ENCODE measurements around the gene RBM4B. TPM values are rescaled to one million over a fixed set of nuclear protein-coding genes. Genes with fewer than 3 reads are reported as not detected.

The RBM4B gene
- total RNA-seq, 2 donors from 2014 or later: 14.1 to 16.5 TPM

DNA sequence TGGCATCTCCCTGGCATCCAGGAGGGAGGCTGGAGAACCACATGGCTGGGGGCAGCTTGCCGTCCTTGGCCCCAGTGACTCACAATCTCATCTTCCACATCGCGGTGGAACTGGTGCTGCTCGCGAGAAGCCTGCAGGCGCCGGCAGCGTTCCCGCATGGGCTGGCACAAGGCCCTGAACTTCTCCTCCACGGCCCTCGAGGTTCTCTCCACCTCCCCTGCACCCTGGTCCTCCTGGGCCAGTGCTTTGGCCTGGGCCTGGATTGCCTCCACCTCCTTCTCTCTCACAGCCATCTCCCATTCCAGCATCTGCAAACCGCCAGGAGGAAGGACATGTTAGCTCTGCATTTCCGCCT lies 16.3 kb upstream of the RBM4B start:
- Histone ChIP-seq H3K4me3 (no peak overlapping the region), H3K4me1 (no peaks in the 10 kb centered on the region), H3K9ac (ENCODE audit: low read depth in 2 of 2, low read length in 2 of 2) (no peak overlapping the region), H3K9me3 (no peaks in the 10 kb centered on the region), H3K27ac (no peak overlapping the region), H3K36me3 (no peaks in the 10 kb centered on the region), H3K27me3 (no peaks in the 10 kb centered on the region)
- DNase-seq: no peak
- intact Hi-C loops (cut with DNase I): loop anchor here (1.0 kb wide), 1 partner anchor 140 kb away; no protein-coding TSS in a partner anchor
- TF ChIP-seq, protein P1, sequence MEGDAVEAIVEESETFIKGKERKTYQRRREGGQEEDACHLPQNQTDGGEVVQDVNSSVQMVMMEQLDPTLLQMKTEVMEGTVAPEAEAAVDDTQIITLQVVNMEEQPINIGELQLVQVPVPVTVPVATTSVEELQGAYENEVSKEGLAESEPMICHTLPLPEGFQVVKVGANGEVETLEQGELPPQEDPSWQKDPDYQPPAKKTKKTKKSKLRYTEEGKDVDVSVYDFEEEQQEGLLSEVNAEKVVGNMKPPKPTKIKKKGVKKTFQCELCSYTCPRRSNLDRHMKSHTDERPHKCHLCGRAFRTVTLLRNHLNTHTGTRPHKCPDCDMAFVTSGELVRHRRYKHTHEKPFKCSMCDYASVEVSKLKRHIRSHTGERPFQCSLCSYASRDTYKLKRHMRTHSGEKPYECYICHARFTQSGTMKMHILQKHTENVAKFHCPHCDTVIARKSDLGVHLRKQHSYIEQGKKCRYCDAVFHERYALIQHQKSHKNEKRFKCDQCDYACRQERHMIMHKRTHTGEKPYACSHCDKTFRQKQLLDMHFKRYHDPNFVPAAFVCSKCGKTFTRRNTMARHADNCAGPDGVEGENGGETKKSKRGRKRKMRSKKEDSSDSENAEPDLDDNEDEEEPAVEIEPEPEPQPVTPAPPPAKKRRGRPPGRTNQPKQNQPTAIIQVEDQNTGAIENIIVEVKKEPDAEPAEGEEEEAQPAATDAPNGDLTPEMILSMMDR (IDR thresholded peaks at IDR 0.05): no peak

DNA sequence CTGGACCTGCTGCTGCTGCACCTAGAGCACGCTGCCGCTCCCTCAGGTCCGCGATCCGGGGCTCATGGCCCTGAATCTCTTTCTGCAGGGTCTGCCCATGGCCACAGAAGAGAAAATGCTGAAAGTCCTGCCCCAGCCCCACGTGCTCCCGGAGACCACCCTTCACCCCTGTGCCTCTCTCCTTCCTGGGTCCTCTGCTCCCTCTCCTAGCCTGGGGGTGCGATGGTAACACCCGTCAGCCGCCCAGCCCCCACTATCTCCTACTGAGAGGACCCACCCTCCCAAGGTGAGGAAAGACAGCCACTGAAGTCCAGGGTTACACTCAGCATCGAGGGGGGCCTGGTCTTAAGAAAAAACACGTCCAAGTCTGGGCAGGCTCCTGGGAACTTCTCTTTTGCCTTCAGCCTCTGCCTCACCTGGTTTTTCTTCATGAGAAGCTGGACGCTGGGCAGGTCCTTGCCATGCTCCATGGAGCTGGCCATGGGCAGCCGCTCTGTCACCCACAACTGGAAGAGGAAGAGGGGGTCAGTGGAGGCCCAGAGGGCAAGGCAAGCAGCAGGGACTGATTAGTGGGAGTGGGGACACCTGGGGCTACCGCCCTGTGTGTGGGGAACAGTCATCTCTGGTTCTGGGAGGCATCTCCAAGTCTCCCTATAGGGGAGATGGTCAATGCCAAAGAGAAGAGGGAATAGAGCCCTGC lies 15.8 kb upstream of the RBM4B start:
- Histone ChIP-seq H3K27ac (no peak overlapping the region), H3K4me3 (no peak overlapping the region), H3K27me3 (no peaks in the 10 kb centered on the region), H3K4me1 (no peaks in the 10 kb centered on the region), H3K9me3 (no peaks in the 10 kb centered on the region), H3K36me3 (no peaks in the 10 kb centered on the region), H3K9ac (ENCODE audit: low read depth in 2 of 2, low read length in 2 of 2) (no peak overlapping the region)
- no peak for DNase-seq
- TF ChIP-seq, protein P1 (IDR thresholded peaks at IDR 0.05): no peak
- intact Hi-C loops (cut with DNase I): loop anchor here (1.0 kb wide), 1 partner anchor 141 kb away; no protein-coding TSS in a partner anchor

DNA sequence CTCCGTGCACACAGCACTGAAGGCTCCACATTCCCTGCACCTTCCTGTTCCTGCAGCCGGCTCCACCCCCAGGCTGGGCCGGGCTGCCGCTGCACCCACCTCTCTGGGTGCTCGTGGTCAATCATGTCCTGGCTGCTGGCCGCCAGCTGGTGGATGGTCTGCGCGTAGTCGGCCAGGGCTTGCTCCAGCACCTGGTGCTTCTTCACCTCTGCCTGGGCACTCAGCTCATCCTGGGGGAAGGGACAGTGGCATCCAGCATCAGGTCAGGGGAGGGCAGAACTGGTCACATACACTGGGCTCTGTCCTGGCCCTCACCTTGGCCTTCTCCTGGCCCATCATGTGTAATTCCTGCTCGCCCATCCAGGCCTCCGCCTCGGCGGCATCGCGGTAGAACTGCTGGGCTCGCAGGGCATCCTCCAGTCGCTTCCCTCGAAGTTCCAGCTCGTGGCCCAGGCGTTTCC lies 15.2 kb upstream of the RBM4B start:
- Histone ChIP-seq H3K27me3 (no peaks in the 10 kb centered on the region), H3K9ac (ENCODE audit: low read depth in 2 of 2, low read length in 2 of 2) (no peak overlapping the region), H3K27ac (no peak overlapping the region), H3K4me3 (no peak overlapping the region), H3K9me3 (no peaks in the 10 kb centered on the region), H3K4me1 (no peaks in the 10 kb centered on the region), H3K36me3 (no peaks in the 10 kb centered on the region)
- no peak for DNase-seq
- TF ChIP-seq, protein P1 (IDR thresholded peaks at IDR 0.05): no peak
- intact Hi-C loops (cut with DNase I): no loop called here

DNA sequence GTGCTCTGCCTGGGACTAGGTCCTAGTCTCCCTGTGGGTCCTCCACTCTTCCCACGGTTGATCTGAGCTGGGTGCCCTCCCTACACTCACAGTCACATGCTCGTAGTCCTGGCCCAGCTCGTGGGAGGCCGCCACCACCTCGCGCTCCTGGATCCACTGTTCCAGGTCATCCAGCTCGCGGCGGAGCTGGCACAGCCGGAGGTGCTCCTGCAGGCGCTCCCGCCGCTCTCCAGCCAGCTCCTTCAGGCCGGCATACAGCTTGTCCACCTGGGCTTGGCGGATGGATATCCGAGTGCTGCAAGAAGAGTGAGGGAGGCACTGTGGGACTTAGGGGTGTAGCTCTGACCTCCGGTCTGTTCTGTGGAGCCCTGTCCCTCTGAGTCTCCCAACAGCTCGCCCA lies 14.8 kb upstream of the RBM4B start:
- TF ChIP-seq, protein P1 (IDR thresholded peaks at IDR 0.05): no peak
- H3K27me3 ChIP-seq: no peaks in the 10 kb centered on the region
- DNase-seq: no peak
- intact Hi-C loops (cut with DNase I): no loop called here
- H3K4me3 ChIP-seq: no peak overlapping the region
- no peak overlapping the region for H3K27ac ChIP-seq
- no peaks in the 10 kb centered on the region for H3K9me3 ChIP-seq
- no peaks in the 10 kb centered on the region for H3K36me3 ChIP-seq
- no peak overlapping the region for H3K9ac ChIP-seq (ENCODE audit: low read depth in 2 of 2, low read length in 2 of 2)
- no peaks in the 10 kb centered on the region for H3K4me1 ChIP-seq

DNA sequence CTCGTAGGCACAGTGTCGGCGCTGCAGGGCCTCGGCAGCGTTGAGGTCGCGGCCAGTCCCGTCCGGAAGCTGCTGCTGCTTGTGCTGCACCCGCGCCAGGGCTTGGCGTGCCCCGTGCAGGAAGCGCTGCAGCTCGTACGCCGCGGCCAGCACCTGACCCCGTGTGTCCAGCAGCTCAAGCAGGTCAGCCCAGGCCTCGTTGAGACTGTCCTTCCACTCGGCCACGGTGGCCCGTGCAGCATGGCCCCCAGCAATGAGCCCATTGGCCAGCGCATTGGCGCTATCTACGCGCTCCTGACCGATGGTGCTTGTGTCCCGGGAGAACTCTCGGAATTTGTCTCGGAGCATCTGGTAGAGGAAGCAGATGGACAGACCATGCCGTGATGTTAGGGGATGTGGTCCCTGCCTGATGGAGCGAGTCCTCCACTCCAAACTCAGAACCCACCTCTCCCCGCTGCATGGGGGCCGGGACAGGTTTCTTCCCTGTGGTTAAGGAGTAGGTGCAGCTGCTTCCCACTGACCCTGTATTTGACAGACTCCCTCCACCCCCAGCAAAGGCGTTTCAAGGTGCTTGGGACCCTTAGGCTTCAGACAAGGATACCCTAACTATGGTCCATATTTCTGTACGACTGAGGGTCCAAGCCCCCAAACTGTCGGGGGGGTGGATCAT lies 13.8 kb upstream of the RBM4B start:
- TF ChIP-seq, protein P1 (IDR thresholded peaks at IDR 0.05): no peak
- DNase-seq: no peak
- no peak overlapping the region for H3K27ac ChIP-seq
- H3K4me3 ChIP-seq: no peak overlapping the region
- H3K4me1 ChIP-seq: no peaks in the 10 kb centered on the region
- intact Hi-C loops (cut with DNase I): no loop called here
- no peaks in the 10 kb centered on the region for H3K36me3 ChIP-seq
- no peaks in the 10 kb centered on the region for H3K9me3 ChIP-seq
- no peak overlapping the region for H3K9ac ChIP-seq (ENCODE audit: low read depth in 2 of 2, low read length in 2 of 2)
- no peaks in the 10 kb centered on the region for H3K27me3 ChIP-seq
